Measurements from ENCODE around the gene SLC9A5.

GRCh38 chr16:67248401-67249177 lies at the start of gene SLC9A5:
- TF ChIP-seq CTCF (IDR thresholded peaks at IDR 0.05): peak in 1 of 7 experiments; percentile 24
- no peak for TF ChIP-seq EP300 (IDR thresholded peaks at IDR 0.05)
- no peak for TF ChIP-seq POLR2A (IDR thresholded peaks at IDR 0.05)
